Mononuclear cell (primary cell): ENCODE results near the gene TIMM50. TPM values are rescaled to one million over a fixed set of nuclear protein-coding genes. Genes with fewer than 3 reads are reported as not detected.
"Not testable (repeated sequence)": the region's sequence is repeated elsewhere in the genome, so short reads cannot be mapped to it uniquely, and the experiment has no call there.

Source experiments
- H3K27me3 ChIP-seq: 2 replicates; pipeline ENCODE4 v1.6.0; 2011; ENCODE audit warnings: low read length, control low read depth; ENCODE audit not compliant: insufficient read depth
- H3K4me1 ChIP-seq: 2 replicates; pipeline ENCODE4 v1.5.1; 2011; ENCODE audit warnings: mild to moderate bottlenecking, low read length, control low read depth; ENCODE audit not compliant: insufficient read depth
- H3K4me3 ChIP-seq: 2 replicates; pipeline ENCODE4 v1.5.1; 2011; ENCODE audit warnings: mild to moderate bottlenecking, low read length, moderate library complexity
- H3K9me3 ChIP-seq: 2 replicates; pipeline ENCODE4 v1.5.1; 2011; ENCODE audit warnings: low read depth, mild to moderate bottlenecking, control low read depth, low read length
- total RNA-seq: library from RNA; depleted of rRNA; stranded (reverse); fragments of >200 nt; gene quantifications from one replicate; pipeline ENCODE4 v1.2.3, GENCODE V29; 2012

TIMM50 gene
- total RNA-seq, 1 donor, result 17.1 TPM

DNA sequence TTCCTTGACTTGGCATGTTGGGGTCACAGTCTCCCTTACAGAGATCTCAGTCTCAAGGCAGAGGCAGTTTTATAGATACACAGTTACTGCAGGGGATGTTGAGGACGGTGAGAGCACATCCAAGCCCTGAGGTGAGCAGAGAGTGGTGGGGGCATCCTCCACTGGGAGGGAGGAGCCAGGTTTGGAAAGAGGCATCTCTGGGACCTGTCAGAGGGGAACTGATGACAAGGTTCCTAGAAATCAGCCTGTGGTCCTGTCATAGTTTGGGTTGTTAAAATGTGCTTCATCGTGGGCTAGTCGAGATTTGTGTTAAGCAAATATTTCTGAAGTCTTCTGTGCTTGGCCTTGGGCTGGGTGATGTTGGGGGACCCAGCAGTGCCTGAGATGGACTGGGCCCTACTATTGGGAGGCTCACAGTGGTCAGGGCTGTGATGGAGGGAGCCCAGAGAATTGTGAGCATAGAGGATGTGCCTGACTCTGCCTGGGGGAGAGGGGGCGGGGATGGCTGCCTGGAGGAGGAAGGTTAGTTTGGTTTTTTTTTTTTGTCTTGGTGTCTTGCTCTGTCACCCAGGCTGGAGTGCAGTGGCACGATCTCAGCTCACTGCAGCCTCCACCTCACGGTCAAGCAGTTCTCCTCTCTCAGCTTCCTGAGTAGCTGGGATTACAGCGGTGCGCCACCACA, 31.4 kb upstream of the TIMM50 start:
- no peaks in the 10 kb centered on the region for H3K9me3 ChIP-seq
- no peak overlapping the region for H3K4me3 ChIP-seq
- H3K27me3 ChIP-seq, result no peaks in the 10 kb centered on the region
- peaks cover 52% of the 10 kb centered on the region for H3K4me1 ChIP-seq

- H3K27me3 ChIP-seq, H3K4me3 ChIP-seq, H3K9me3 ChIP-seq: not testable (repeated sequence)
- H3K4me1 ChIP-seq, result peaks cover 39% of the 10 kb centered on the region
Measured at GRCh38 chr19:39451257-39451656, 29.4 kb upstream of the TIMM50 start.

GRCh38 chr19:39463403-39463802, 17.2 kb upstream of the TIMM50 start:
- Histone ChIP-seq H3K4me3 (no peak overlapping the region), H3K9me3 (no peaks in the 10 kb centered on the region), H3K4me1 (no peaks in the 10 kb centered on the region), H3K27me3 (no peaks in the 10 kb centered on the region)

- no peaks in the 10 kb centered on the region for H3K9me3 ChIP-seq
- no peak overlapping the region for H3K4me3 ChIP-seq
- H3K27me3 ChIP-seq, result no peaks in the 10 kb centered on the region
- no peaks in the 10 kb centered on the region for H3K4me1 ChIP-seq
Measured at GRCh38 chr19:39465956-39466747, 14.5 kb upstream of the TIMM50 start.

- Histone ChIP-seq H3K27me3 (no peaks in the 10 kb centered on the region), H3K9me3 (no peaks in the 10 kb centered on the region), H3K4me3 (no peak overlapping the region)
Measured at GRCh38 chr19:39467941-39468340, 12.7 kb upstream of the TIMM50 start.

DNA sequence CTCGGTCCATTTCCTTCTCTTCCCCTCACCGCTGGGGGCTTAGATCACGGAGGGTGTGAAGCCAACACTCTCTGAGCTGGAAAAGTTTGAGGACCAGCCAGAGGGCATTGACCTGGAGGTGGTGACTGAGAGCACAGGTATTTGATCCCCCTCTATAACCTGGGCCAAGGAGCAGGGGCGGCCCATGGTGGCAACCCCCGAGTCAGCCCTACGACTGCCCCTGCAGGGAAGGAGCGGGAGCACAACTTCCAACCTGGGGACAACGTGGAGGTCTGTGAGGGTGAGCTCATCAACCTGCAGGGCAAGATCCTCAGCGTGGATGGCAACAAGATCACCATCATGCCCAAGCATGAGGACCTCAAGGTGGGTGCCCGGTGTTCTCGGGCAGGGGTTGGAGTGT, 11.6 kb upstream of the TIMM50 start:
- Histone ChIP-seq H3K9me3 (no peaks in the 10 kb centered on the region), H3K4me3 (no peak overlapping the region), H3K27me3 (no peaks in the 10 kb centered on the region), H3K4me1 (no peaks in the 10 kb centered on the region)

More at GRCh38 chr19:39467941-39468340, 12.7 kb upstream of the TIMM50 start:
- H3K4me1 ChIP-seq, result no peaks in the 10 kb centered on the region

DNA sequence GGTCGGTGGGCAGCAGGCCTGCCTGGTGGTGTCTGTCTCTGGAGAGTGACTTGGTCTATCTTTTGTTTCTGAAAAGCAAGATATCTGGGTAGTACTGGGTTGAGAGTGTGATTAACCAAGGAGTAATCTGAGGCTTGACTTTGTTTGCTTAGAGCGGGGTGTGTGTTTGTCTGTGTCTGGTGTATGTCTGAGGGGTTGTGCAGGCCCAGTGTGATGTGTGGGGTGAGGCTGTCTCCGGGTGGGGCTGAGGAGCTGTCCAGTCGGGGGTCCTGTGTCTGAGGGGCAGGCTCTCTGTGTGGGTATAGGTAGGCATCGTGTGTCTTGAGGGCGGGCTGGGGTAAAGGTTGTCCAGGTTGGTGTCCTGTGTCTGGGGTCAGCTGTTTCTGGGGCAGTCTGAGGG, 11.1 kb upstream of the TIMM50 start:
- H3K27me3 ChIP-seq, result no peaks in the 10 kb centered on the region
- H3K9me3 ChIP-seq, result no peaks in the 10 kb centered on the region
- H3K4me1 ChIP-seq, result no peaks in the 10 kb centered on the region
- H3K4me3 ChIP-seq, result no peak overlapping the region

GRCh38 chr19:39470724-39471339, 9.8 kb upstream of the TIMM50 start:
- Histone ChIP-seq H3K4me3 (no peak overlapping the region), H3K27me3 (no peaks in the 10 kb centered on the region), H3K9me3 (no peaks in the 10 kb centered on the region), H3K4me1 (no peaks in the 10 kb centered on the region)

DNA sequence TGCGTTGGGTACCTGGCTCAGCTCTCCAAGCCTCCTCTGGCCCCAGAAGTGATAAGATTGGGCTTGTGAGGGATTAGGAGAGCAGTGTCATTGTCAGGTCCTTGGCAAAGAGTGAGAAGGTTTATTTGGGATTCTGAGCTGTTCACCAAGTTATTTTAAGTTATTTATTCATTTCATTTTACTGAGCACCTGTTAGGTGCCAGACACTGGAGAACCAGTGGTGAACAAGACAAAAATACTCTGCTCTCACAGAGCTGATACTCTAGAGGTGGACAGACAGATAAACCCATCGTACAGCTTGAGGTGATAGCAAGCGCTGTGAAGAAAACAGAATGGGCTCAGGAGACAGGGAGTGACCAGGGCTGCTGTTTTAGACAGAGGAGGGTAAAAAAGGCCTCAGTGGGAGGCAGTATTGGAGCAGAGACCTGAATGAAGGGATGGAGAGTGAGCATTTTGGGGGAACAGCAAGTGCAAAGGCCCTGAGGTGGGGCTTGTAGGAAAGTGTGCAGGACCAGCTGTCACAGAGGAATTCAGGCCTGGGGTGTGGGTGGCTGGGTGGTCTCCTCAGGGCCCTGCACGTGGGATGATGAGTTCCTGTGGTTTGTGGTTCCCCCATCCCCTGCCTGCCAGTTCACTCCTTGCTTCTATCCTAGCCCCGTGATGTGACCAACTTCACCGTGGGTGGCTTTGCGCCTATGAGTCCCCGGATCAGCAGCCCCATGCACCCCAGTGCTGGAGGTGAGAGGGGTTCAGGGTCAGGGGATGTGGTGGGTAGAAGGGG, 8.7 kb upstream of the TIMM50 start:
- Histone ChIP-seq H3K27me3 (no peaks in the 10 kb centered on the region), H3K9me3 (no peaks in the 10 kb centered on the region), H3K4me1 (no peaks in the 10 kb centered on the region), H3K4me3 (no peak overlapping the region)

DNA sequence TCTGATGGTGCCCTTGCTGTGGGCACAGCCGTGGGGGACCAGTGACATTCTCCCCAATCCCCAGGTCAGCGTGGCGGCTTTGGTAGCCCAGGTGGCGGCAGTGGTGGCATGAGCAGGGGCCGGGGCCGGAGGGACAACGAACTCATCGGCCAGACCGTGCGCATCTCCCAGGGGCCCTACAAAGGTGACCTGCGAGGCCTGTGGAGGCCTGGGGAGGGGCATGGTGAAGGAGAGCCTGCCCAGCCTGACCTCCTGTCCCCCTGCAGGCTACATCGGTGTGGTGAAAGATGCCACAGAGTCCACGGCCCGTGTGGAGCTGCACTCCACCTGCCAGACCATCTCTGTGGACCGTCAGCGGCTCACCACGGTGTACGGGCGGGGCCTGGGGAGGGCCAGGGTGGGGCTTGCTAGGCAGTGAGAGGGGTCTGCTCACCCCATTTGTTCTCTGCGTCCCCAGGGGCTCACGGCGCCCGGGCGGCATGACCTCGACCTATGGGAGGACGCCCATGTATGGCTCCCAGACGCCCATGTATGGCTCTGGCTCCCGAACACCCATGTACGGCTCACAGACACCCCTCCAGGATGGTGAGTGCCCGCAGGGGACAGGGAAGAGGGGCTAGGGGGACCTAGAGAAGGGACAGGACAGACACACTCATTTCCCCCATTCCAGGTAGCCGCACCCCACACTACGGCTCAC, 7.7 kb upstream of the TIMM50 start:
- Histone ChIP-seq H3K4me1 (no peaks in the 10 kb centered on the region), H3K4me3 (no peak overlapping the region), H3K9me3 (no peaks in the 10 kb centered on the region), H3K27me3 (no peaks in the 10 kb centered on the region)

- H3K27me3 ChIP-seq, result no peaks in the 10 kb centered on the region
- no peak overlapping the region for H3K4me3 ChIP-seq
- H3K4me1 ChIP-seq, result no peaks in the 10 kb centered on the region
- H3K9me3 ChIP-seq, result no peaks in the 10 kb centered on the region
Measured at GRCh38 chr19:39473443-39473960, 7.1 kb upstream of the TIMM50 start.

DNA sequence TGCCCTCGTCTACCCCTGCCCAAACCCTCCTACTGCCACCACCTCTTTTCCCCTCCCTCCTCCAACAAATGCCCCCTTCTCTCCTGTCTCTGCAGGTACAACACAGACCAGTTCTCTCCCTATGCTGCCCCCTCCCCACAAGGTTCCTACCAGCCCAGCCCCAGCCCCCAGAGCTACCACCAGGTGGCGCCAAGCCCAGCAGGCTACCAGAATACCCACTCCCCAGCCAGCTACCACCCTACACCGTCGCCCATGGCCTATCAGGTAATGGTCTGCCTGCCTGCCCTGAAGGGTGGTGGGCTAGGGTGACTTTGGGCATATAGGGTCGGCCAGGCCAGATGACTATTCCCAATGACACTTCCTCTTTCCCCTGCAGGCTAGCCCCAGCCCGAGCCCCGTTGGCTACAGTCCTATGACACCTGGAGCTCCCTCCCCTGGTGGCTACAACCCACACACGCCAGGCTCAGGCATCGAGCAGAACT, 6.5 kb upstream of the TIMM50 start:
- Histone ChIP-seq H3K9me3 (no peaks in the 10 kb centered on the region), H3K4me1 (no peaks in the 10 kb centered on the region), H3K27me3 (no peaks in the 10 kb centered on the region), H3K4me3 (no peak overlapping the region)

- no peaks in the 10 kb centered on the region for H3K27me3 ChIP-seq
- no peak overlapping the region for H3K4me3 ChIP-seq
- no peaks in the 10 kb centered on the region for H3K9me3 ChIP-seq
- peaks cover 9% of the 10 kb centered on the region for H3K4me1 ChIP-seq
Measured at GRCh38 chr19:39475748-39476147, 4.9 kb upstream of the TIMM50 start.

DNA sequence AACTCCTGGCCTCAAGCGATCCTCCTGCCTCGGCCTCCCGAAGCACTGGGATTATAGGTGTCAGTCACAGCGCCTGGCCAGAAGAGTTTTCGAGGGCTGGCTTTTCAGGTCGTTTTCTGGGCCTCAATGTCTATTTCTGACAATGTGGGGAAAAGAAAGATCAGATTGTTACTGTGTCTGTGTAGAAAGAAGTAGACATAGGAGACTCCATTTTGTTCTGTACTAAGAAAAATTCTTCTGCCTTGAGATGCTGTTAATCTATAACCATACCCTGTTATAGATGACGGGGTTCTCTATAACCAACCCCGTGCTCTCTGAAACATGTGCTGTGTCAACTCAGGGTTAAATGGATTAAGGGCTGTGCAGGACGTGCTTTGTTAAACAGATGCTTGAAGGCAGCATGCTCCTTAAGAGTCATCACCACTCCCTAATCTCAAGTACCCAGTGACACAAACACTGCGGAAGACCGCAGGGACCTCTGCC, 1.3 kb upstream of the TIMM50 start:
- H3K27me3 ChIP-seq, H3K4me3 ChIP-seq, H3K9me3 ChIP-seq: not testable (repeated sequence)
- peaks cover 22% of the 10 kb centered on the region for H3K4me1 ChIP-seq
